HL-60 (cell line): ENCODE data around the gene PGAM5.

Experiments used
- CTCF ChIP-seq: IDR thresholded peaks from one replicate; pipeline ENCODE4 v1.5.1; 2011; ENCODE audit warnings: low read length, control low read depth, inconsistent platforms; ENCODE audit not compliant: insufficient read depth
- GABPA ChIP-seq: IDR thresholded peaks from 2 replicates; pipeline ENCODE4 v1.6.1; 2012; ENCODE audit warnings: low read depth
- POLR2AphosphoS5 ChIP-seq: IDR thresholded peaks from 2 replicates; pipeline ENCODE4 v1.6.1; 2012; ENCODE audit warnings: low read depth
- SPI1 ChIP-seq: IDR thresholded peaks from 2 replicates; pipeline ENCODE4 v1.6.1; 2012; ENCODE audit warnings: low read depth, mild to moderate bottlenecking, borderline replicate concordance

- TF ChIP-seq CTCF (no peak), SPI1 (no peak), POLR2AphosphoS5 (no peak), GABPA (no peak)
Observed at GRCh38 chr12:132746613-132747012, 36.0 kb downstream of the PGAM5 start.
